NT2/D1 (cell line): Measurements from ENCODE around the gene SCARF2.

Source experiments
- YY1 ChIP-seq: IDR thresholded peaks from 2 replicates; pipeline ENCODE4 v1.6.1; 2011; ENCODE audit not compliant: insufficient read length, insufficient read depth
- ZNF274 ChIP-seq: IDR thresholded peaks from 2 replicates; pipeline ENCODE4 v1.6.1; 2011; ENCODE audit warnings: mild to moderate bottlenecking, low read depth, low read length

DNA sequence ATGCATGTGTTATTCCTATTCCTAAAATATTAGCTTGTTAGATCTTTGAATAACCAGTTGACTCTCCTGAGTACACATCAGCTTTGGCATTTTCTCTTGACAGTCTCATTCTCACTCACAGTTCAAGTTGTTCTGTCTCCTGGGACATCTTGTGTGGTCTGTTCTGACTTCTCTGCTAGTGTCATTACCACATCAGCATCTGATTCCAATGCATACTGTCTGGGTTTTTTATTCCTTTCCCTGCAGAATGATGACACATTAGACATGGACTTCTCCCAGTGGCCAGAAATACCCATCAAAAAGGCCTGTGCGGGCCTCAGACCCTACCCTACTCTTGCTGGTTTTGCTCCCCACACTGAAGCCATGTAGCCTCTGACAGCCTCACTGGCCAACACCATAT is 41.0 kb downstream of the SCARF2 start:
- TF ChIP-seq ZNF274 (no peak), YY1 (no peak)
